ENCODE data around the gene COL4A1. TPM values are rescaled to one million over a fixed set of nuclear protein-coding genes. Genes with fewer than 3 reads are reported as not detected.

The COL4A1 gene
- total RNA-seq, 1 experiment from 2014 or later: 4.8 TPM

- H3K27me3 ChIP-seq (replicated peaks; ENCODE audit: control insufficient read depth, insufficient read depth, low read length): no peaks in the 10 kb centered on the region
- Mint-ChIP-seq H3K27me3 (ENCODE audit: insufficient read depth, unreplicated experiment) (no peaks in the 10 kb centered on the region), H3K36me3 (ENCODE audit: insufficient read depth, unreplicated experiment) (peaks cover 5% of the 10 kb centered on the region), H3K4me3 (ENCODE audit: unreplicated experiment) (no peak overlapping the region), H3K27ac (ENCODE audit: unreplicated experiment) (no peak overlapping the region), H3K4me1 (ENCODE audit: low read depth, unreplicated experiment) (peaks cover 35% of the 10 kb centered on the region), H3K9me3 (ENCODE audit: unreplicated experiment) (peaks cover 11% of the 10 kb centered on the region)
- POLR2A ChIA-PET: no interaction called here
- H3K4me3 ChIP-seq (ENCODE audit: low read depth, low read length): no peak overlapping the region
- intact Hi-C loops (cut with micrococcal nuclease; ENCODE audit: unreplicated experiment): loop anchor here (10.0 kb wide), 1 partner anchor 596 kb away; the partner anchor contains the start of gene ANKRD10
- no peak for DNase-seq
- TF ChIP-seq CTCF (IDR thresholded peaks at IDR 0.05; ENCODE audit: insufficient read depth in 1 of 2, low read depth in 1 of 2, low read length in 1 of 2, severe bottlenecking in 1 of 2, unreplicated experiment in 1 of 2): no peak
- H3K9me3 ChIP-seq: no peaks in the 10 kb centered on the region; the same call in 1 of the 2 replicates
- peaks cover 31% of the 10 kb centered on the region for H3K4me1 ChIP-seq
- CTCF ChIA-PET: no interaction called here
- no TSS peak for BruUV-seq (replicated peaks)
- H3K36me3 ChIP-seq (ENCODE audit: control insufficient read depth, insufficient read depth, low read length): no peaks in the 10 kb centered on the region
Measured at GRCh38 chr13:110318920-110319319, 12.0 kb upstream of the COL4A1 start.

DNA sequence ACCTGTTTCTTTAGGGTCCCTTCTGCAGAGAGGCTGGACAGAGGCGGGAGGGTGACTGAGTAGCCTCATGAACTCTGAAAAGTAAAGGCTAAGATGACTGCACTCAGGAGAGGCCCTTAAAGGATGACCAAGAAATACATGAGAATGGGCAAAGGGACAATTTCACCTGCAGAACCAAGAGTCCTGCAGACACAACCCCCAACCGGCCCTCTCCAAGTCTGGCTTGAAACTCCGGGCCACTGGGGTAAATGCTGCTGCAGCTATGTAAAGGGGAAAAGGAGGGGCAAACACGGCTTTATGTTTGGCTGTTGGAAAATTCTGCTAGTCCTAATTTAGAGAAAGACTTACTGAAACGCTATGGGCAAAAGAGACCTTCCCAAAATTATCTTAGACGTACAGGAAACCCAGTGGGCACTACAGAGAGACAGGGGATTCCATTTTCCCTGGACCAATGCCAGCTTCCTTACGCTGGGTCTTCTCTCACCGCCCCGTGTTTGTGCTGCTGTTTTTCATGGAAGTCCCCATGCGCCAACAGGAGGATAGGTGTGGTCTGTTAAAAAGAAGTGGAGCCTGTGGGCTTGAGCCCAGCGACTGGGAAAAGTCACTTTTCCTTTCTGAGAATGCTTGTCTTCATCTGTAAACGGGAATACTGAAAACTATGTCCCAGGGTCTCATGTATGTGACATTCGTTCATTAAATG, 10.7 kb upstream of the COL4A1 start:
- CTCF ChIA-PET: no interaction called here
- no peak overlapping the region for H3K27ac Mint-ChIP-seq (ENCODE audit: unreplicated experiment)
- POLR2A ChIA-PET: no interaction called here
- Histone ChIP-seq H3K4me1 (peaks cover 39% of the 10 kb centered on the region), H3K36me3 (ENCODE audit: control insufficient read depth, insufficient read depth, low read length) (no peaks in the 10 kb centered on the region), H3K9me3 (no peaks in the 10 kb centered on the region; the same call in 1 of the 2 replicates), H3K4me3 (ENCODE audit: low read depth, low read length) (no peak overlapping the region), H3K27me3 (replicated peaks; ENCODE audit: control insufficient read depth, insufficient read depth, low read length) (no peaks in the 10 kb centered on the region)
- peaks cover 39% of the 10 kb centered on the region for H3K4me1 Mint-ChIP-seq (ENCODE audit: low read depth, unreplicated experiment)
- no TSS peak for BruUV-seq (replicated peaks)
- no peaks in the 10 kb centered on the region for H3K27me3 Mint-ChIP-seq (ENCODE audit: insufficient read depth, unreplicated experiment)
- H3K36me3 Mint-ChIP-seq (ENCODE audit: insufficient read depth, unreplicated experiment): peaks cover 5% of the 10 kb centered on the region
- DNase-seq: no peak
- no peak for TF ChIP-seq CTCF (IDR thresholded peaks at IDR 0.05; ENCODE audit: insufficient read depth in 1 of 2, low read depth in 1 of 2, low read length in 1 of 2, severe bottlenecking in 1 of 2, unreplicated experiment in 1 of 2)
- intact Hi-C loops (cut with micrococcal nuclease; ENCODE audit: unreplicated experiment): loop anchor here (10.0 kb wide), 1 partner anchor 597 kb away; the partner anchor contains the start of gene ANKRD10
- H3K9me3 Mint-ChIP-seq (ENCODE audit: unreplicated experiment): peaks cover 11% of the 10 kb centered on the region
- H3K4me3 Mint-ChIP-seq (ENCODE audit: unreplicated experiment): no peak overlapping the region

DNA sequence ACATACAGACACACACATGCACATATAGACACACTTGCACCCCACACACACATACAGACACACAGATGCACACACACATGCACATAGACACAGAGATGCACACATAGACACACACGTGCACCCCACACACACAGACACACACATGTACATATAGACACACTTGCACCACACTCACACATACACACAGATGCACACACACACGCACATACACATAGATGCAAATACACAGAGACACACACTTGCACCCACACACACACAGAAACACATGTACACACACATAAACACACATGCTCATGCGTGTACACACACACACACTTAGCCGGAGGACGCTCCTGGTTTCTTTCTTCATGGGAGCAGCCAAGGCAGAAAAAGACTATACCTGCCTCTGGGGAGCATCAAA, 10.1 kb upstream of the COL4A1 start:
- no peak for TF ChIP-seq CTCF (IDR thresholded peaks at IDR 0.05; ENCODE audit: insufficient read depth in 1 of 2, low read depth in 1 of 2, low read length in 1 of 2, severe bottlenecking in 1 of 2, unreplicated experiment in 1 of 2)
- H3K36me3 ChIP-seq (ENCODE audit: control insufficient read depth, insufficient read depth, low read length): no peaks in the 10 kb centered on the region
- Mint-ChIP-seq H3K4me1 (ENCODE audit: low read depth, unreplicated experiment) (peaks cover 44% of the 10 kb centered on the region), H3K36me3 (ENCODE audit: insufficient read depth, unreplicated experiment) (peaks cover 5% of the 10 kb centered on the region), H3K27ac (ENCODE audit: unreplicated experiment) (no peak overlapping the region), H3K27me3 (ENCODE audit: insufficient read depth, unreplicated experiment) (no peaks in the 10 kb centered on the region), H3K9me3 (ENCODE audit: unreplicated experiment) (peaks cover 11% of the 10 kb centered on the region), H3K4me3 (ENCODE audit: unreplicated experiment) (no peak overlapping the region)
- no peak for DNase-seq
- POLR2A ChIA-PET: no interaction called here
- H3K9me3 ChIP-seq: no peaks in the 10 kb centered on the region; the same call in 1 of the 2 replicates
- intact Hi-C loops (cut with micrococcal nuclease; ENCODE audit: unreplicated experiment): loop anchor here (10.0 kb wide), 1 partner anchor 598 kb away; the partner anchor contains the start of gene ANKRD10
- no TSS peak for BruUV-seq (replicated peaks)
- CTCF ChIA-PET: no interaction called here
- no peaks in the 10 kb centered on the region for H3K27me3 ChIP-seq (replicated peaks; ENCODE audit: control insufficient read depth, insufficient read depth, low read length)
- peaks cover 43% of the 10 kb centered on the region for H3K4me1 ChIP-seq
- H3K4me3 ChIP-seq (ENCODE audit: low read depth, low read length): no peak overlapping the region
